Ovary (tissue), 9 donors: Measurements from ENCODE around the gene RPL10. TPM values are rescaled to one million over a fixed set of nuclear protein-coding genes. Genes with fewer than 3 reads are reported as not detected.
A peak's percentile ranks its signal among the peaks of the same experiment; 100 is the strongest.

Experiments used
- DNase-seq, 5 donors: peaks; one replicate each; pipeline ENCODE4 v3.0.0-alpha.2; 2019 to 2020
- H3K27ac ChIP-seq, 2 donors: fragments of 200-600 bp; one replicate each; pipeline versions ENCODE4 v1.5.1 to v1.8.0; 2019 to 2022
- H3K27me3 ChIP-seq: fragments of 200-600 bp; one replicate; pipeline ENCODE4 v1.8.0; 2022
- H3K36me3 ChIP-seq: fragments of 200-600 bp; sonication (generic); one replicate; pipeline ENCODE4 v1.5.1; 2019
- H3K4me1 ChIP-seq: one replicate; pipeline ENCODE4 v1.8.1; 2013; ENCODE audit warnings: mild to moderate bottlenecking, moderate library complexity; ENCODE audit not compliant: insufficient read depth
- H3K4me3 ChIP-seq: fragments of 200-600 bp; sonication (generic); one replicate; pipeline ENCODE4 v1.5.1; 2017
- H3K9me3 ChIP-seq, 2 donors: fragments of 200-600 bp in 1 of 2; sonication (generic) in 1 of 2; one replicate each; pipeline versions ENCODE4 v1.5.1 to v1.8.1; 2013 to 2019; ENCODE audit warnings: mild to moderate bottlenecking in 1 of 2, moderate library complexity in 1 of 2
- CTCF ChIP-seq, 3 donors: fragments of 450-650 bp in 2 of 3; fragments of 200-600 bp in 1 of 3; IDR thresholded peaks; one replicate each; pipeline versions ENCODE4 v1.5.1 to v1.8.0; 2016 to 2022; ENCODE audit warnings: antibody characterized with exemption in 3 of 3, mild to moderate bottlenecking in 1 of 3
- EP300 ChIP-seq: sonication (generic); formaldehyde crosslinking; IDR thresholded peaks from one replicate; pipeline ENCODE4 v1.6.1; 2017; ENCODE audit warnings: antibody characterized with exemption
- POLR2A ChIP-seq: fragments of 450-650 bp; IDR thresholded peaks from one replicate; pipeline ENCODE4 v1.6.1; 2017; ENCODE audit warnings: antibody characterized with exemption, mild to moderate bottlenecking, moderate library complexity
- WGBS, 3 donors: extraction: QIAGEN DNeasy Blood & Tissue Kit in 1 of 3; methylation state at CpG; one replicate each; pipeline versions ENCODE4 v1.1.5 to v1.1.7; 2013 to 2017; 5-methylcytosine and 5-hydroxymethylcytosine counted together
- intact Hi-C, 4 donors: fragments of 100-400 bp; cut with DNase I; formaldehyde crosslinking; loops; one replicate each; pipeline versions ENCODE4 v1.11.0 to v1.15.1; 2022 to 2023
- polyA plus RNA-seq, 2 donors: library from polyadenylated mRNA; stranded (reverse); fragments of 200-250 nt in 1 of 2; fragments of 350-450 nt in 1 of 2; fragmentation: Illumina TruSeq in 1 of 2; extraction: RNeasy Lipid Tissue Mini Kit (QIAGEN cat#74804) in 1 of 2; gene quantifications; one replicate each; pipeline ENCODE4 v1.2.3, GENCODE V29; 2013 to 2014
- total RNA-seq, 7 donors: library from RNA; depleted of rRNA in 2 of 7; stranded (reverse); fragments of >200 nt in 2 of 7; fragmentation: NEBNext Ultra II Directional in 3 of 7; extraction: Animal tissue kit (Norgen Biotek cat#: 25700) in 3 of 7; gene quantifications; one replicate each; pipeline versions ENCODE4 v1.1.0 to v1.2.4, GENCODE V29; 2016 to 2023
- donor health status: DM: no; HTN: no; CAD: no; lungs with moderate emphysema.
- donor health status: DM: no; HTN: no; CAD: no.
- donor health status: Bipolar disorder and iron deficiency.
- donor health status: DM: yes; HTN: yes; CAD: no.
- donor health status: DM: no; HTN: no; CAD: no.
- donor health status: DM: yes; HTN: yes; CAD: no.

Gene RPL10
- total and polyA plus RNA-seq, 9 donors: 4,233 to 12,949 (median 7,126) TPM

- H3K27ac ChIP-seq: no peak overlapping the region
These were observed 3.0 kb downstream of the RPL10 start for GRCh38 chrX:154401045-154401799.

DNA sequence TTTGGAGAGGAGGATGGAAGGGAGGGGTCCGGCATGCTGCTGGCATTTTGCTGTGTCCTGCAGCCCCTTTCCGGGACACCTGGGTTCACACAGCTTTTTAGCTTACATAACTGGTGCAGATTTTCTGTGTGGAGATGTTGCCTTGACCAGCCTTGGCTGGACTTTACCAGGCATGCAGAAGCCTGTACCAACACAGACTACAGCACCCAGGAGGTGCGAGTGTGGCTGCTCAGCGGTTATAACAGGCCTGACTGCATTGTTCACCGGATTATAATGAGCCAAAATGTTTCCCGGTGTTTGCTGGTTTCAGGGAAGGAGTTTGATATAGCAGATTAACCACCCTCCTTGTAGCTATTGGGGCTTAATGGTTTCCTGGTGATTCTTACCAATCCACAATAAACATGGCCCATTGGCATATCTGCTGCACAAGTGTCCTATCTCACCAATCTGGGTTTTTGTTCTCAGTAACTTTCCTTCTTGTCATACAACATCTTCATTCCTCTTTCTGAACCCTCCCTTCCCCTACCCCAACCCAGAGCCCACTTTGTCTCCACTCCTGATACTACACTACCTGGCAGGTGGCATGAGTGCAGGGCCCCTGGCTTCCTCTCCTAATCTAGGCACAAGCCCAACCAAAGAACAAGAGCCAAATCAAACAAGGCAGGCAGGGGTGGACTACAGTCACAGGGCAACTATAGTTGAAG is 3.9 kb downstream of the RPL10 start:
- intact Hi-C loops: loop anchor here in 1 of 4 donors (5.0 kb wide), 1 partner anchor 130 kb away; no protein-coding TSS in a partner anchor
- Histone ChIP-seq H3K27me3 (no peaks in the 10 kb centered on the region), H3K4me3 (no peak overlapping the region), H3K4me1 (no peaks in the 10 kb centered on the region), H3K36me3 (no peaks in the 10 kb centered on the region), H3K9me3 (no peaks in the 10 kb centered on the region), H3K27ac (no peak overlapping the region)
- WGBS, 3 donors: 48 to 57% (median 50%) methylated on average over 6 of the region's 6 CpGs
- no peak for DNase-seq
- TF ChIP-seq EP300: no peak
- TF ChIP-seq CTCF (IDR thresholded peaks at IDR 0.05): no peak
- no peak for TF ChIP-seq POLR2A

More at GRCh38 chrX:154401045-154401799, 3.0 kb downstream of the RPL10 start:
- peak in 1 of 5 donors; percentile 7 for DNase-seq
- 50 to 67% (median 54%) methylated on average over 6 of the region's 6 CpGs for WGBS, 3 donors
- Histone ChIP-seq H3K27me3 (no peaks in the 10 kb centered on the region), H3K36me3 (no peaks in the 10 kb centered on the region), H3K9me3 (no peaks in the 10 kb centered on the region), H3K4me1 (no peaks in the 10 kb centered on the region), H3K4me3 (no peak overlapping the region)
- intact Hi-C loops: loop anchor here in 1 of 4 donors (5.0 kb wide), 1 partner anchor 131 kb away; no protein-coding TSS in a partner anchor
- no peak for TF ChIP-seq CTCF (IDR thresholded peaks at IDR 0.05)
- no peak for TF ChIP-seq EP300
- no peak for TF ChIP-seq POLR2A

GRCh38 chrX:154402622-154403127 is 4.5 kb downstream of the RPL10 start:
- no peaks in the 10 kb centered on the region for H3K36me3 ChIP-seq
- WGBS, 3 donors: 73 to 78% (median 76%) methylated on average over 19 of the region's 19 CpGs
- no peaks in the 10 kb centered on the region for H3K27me3 ChIP-seq
- no peak for TF ChIP-seq CTCF (IDR thresholded peaks at IDR 0.05)
- TF ChIP-seq EP300: no peak
- TF ChIP-seq POLR2A: no peak
- no peaks in the 10 kb centered on the region for H3K4me1 ChIP-seq
- no peak for DNase-seq
- intact Hi-C loops: loop anchor here in 1 of 4 donors (5.0 kb wide), 1 partner anchor 130 kb away; no protein-coding TSS in a partner anchor
- no peak overlapping the region for H3K4me3 ChIP-seq
- no peak overlapping the region for H3K27ac ChIP-seq
- no peaks in the 10 kb centered on the region for H3K9me3 ChIP-seq

GRCh38 chrX:154403192-154403591 is 5.0 kb downstream of the RPL10 start:
- WGBS, 3 donors: 73 to 84% (median 75%) methylated on average over 10 of the region's 10 CpGs
- Histone ChIP-seq H3K36me3 (no peaks in the 10 kb centered on the region), H3K27me3 (no peaks in the 10 kb centered on the region), H3K4me3 (no peak overlapping the region), H3K27ac (no peak overlapping the region), H3K9me3 (no peaks in the 10 kb centered on the region), H3K4me1 (no peaks in the 10 kb centered on the region)
- TF ChIP-seq EP300 (no peak), CTCF (IDR thresholded peaks at IDR 0.05) (no peak), POLR2A (no peak)
- no peak for DNase-seq
- intact Hi-C loops: loop anchor here in 1 of 4 donors (5.0 kb wide), 1 partner anchor 129 kb away; no protein-coding TSS in a partner anchor
